Bronchial epithelial cell (primary cell): ENCODE results near the gene CHMP4B. TPM values are rescaled to one million over a fixed set of nuclear protein-coding genes. Genes with fewer than 3 reads are reported as not detected.

Source experiments
- DNase-seq: peaks from one replicate; pipeline ENCODE4 v3.0.0-alpha.2; 2010; ENCODE audit warnings: low read depth
- FAIRE-seq: peaks from 2 replicates; lab custom pipeline; 2011; peaks lifted over from hg19 to GRCh38; lab: Jason Lieb, UNC
- H3K27me3 ChIP-seq: 2 replicates; pipeline ENCODE4 v1.5.1; 2011; ENCODE audit warnings: low read length; ENCODE audit not compliant: control insufficient read depth, insufficient read depth
- H3K36me3 ChIP-seq: 2 replicates; pipeline ENCODE4 v1.5.1; 2011; ENCODE audit warnings: low read length; ENCODE audit not compliant: control insufficient read depth, insufficient read depth
- H3K4me3 ChIP-seq: 2 replicates; pipeline ENCODE4 v1.5.1; 2011; ENCODE audit warnings: mild to moderate bottlenecking, low read depth, low read length, control low read depth
- CTCF ChIP-seq: IDR thresholded peaks from 2 replicates; pipeline ENCODE4 v1.5.1; 2011; ENCODE audit warnings: mild to moderate bottlenecking, moderate library complexity, low read length, control low read depth, inconsistent platforms; ENCODE audit not compliant: insufficient read depth, severe bottlenecking
- total RNA-seq: library from RNA; depleted of rRNA; stranded (reverse); fragments of >200 nt; gene quantifications from 2 replicates; pipeline ENCODE4 v1.2.1, GENCODE V29; 2014

The CHMP4B gene
- total RNA-seq, 1 donor from 2014 or later = 30.5 TPM

- Histone ChIP-seq H3K27me3 (no peaks in the 10 kb centered on the region), H3K36me3 (no peaks in the 10 kb centered on the region), H3K4me3 (no peak overlapping the region)
- DNase-seq (no peak), FAIRE-seq (no peak)
- TF ChIP-seq CTCF = no peak
These were observed 64.4 kb downstream of the CHMP4B start for GRCh38 chr20:33875534-33876026.

- Histone ChIP-seq H3K27me3 (no peaks in the 10 kb centered on the region), H3K36me3 (no peaks in the 10 kb centered on the region), H3K4me3 (no peak overlapping the region)
- FAIRE-seq (no peak), DNase-seq (no peak)
- TF ChIP-seq CTCF = no peak
These were observed 67.4 kb downstream of the CHMP4B start for GRCh38 chr20:33878583-33878982.

GRCh38 chr20:33880396-33880795, 69.2 kb downstream of the CHMP4B start:
- DNase-seq = no peak
- Histone ChIP-seq H3K27me3 (no peaks in the 10 kb centered on the region), H3K4me3 (no peak overlapping the region), H3K36me3 (no peaks in the 10 kb centered on the region)
- FAIRE-seq = no peak
- no peak for TF ChIP-seq CTCF

DNA sequence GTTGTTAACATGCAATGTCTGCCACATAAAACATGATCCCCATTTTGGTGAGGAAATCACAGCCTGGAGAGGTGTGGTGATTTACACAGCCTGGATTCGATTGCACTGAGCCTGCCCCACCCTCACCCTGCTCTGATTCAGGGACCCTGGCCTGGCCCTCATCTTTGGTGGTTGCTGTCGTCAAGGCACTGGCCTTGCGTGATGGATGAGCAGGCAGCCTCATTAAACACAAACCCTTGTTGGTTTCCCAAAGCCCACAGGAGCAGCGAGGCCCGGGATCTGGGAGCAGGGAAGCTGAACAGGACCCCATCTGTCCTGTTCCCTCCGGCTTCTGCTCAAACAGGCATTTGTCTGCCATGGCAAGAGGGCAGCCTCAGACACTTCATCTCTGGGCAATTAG, 70.8 kb downstream of the CHMP4B start:
- no peak overlapping the region for H3K4me3 ChIP-seq
- no peak for TF ChIP-seq CTCF

DNA sequence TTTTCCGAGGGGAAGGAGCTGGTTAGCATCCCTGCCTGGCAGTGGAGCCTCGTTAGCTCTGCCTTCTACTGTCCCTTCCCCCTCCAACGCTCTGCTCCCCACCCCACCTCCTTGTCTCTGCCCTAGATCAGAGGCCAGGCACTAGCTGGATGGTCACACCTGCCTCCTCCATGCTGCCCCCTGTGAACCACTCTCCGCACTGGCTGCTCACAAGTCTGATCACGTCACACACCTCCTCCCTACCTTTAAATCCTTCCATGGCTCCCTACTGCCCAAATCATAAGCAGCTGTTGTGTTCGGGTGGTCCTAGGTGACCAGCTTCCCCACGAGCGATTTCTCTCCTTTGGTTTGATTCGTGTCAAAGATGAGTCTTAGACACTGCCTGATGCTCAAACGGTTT, 71.3 kb downstream of the CHMP4B start:
- DNase-seq = no peak
- no peak overlapping the region for H3K4me3 ChIP-seq
- H3K36me3 ChIP-seq = no peaks in the 10 kb centered on the region
- no peaks in the 10 kb centered on the region for H3K27me3 ChIP-seq
- FAIRE-seq = no peak
- TF ChIP-seq CTCF = no peak

More for the DNA sequence above, 70.8 kb downstream of the CHMP4B start:
- no peak for FAIRE-seq
- no peak for DNase-seq
- Histone ChIP-seq H3K36me3 (no peaks in the 10 kb centered on the region), H3K27me3 (no peaks in the 10 kb centered on the region)

DNA sequence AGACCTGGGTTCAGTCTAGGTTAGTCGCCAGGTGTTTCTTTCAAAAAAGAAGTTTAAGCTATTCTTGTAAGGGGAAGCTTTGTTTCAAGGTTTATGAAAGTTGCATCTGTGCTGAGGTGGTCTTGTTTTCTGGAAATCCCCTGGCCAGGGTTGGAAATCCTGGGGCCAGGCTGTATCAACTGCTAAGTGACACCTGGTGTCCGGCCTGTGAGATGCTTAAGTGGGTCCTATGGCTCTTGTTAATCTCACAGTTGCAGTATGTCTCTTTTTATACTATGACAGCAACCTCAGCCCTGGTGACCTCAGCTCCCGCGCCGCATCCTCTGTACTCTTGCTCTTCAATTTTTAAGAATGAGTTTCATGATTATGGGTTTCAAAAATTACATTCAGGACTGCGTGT, 72.0 kb downstream of the CHMP4B start:
- H3K27me3 ChIP-seq = no peaks in the 10 kb centered on the region
- H3K4me3 ChIP-seq = no peak overlapping the region
- DNase-seq (no peak), FAIRE-seq (no peak)
- no peak for TF ChIP-seq CTCF
- no peaks in the 10 kb centered on the region for H3K36me3 ChIP-seq
